CD4-positive, alpha-beta T cell treated with Interleukin-1 beta for 1 hour (primary cell): ENCODE results near the gene RBBP4.

ENCODE experiments used
- DNase-seq, 2 donors: peaks; one replicate each; pipeline ENCODE4 v3.0.0-alpha.2; 2020 to 2022

Gene RBBP4

DNA sequence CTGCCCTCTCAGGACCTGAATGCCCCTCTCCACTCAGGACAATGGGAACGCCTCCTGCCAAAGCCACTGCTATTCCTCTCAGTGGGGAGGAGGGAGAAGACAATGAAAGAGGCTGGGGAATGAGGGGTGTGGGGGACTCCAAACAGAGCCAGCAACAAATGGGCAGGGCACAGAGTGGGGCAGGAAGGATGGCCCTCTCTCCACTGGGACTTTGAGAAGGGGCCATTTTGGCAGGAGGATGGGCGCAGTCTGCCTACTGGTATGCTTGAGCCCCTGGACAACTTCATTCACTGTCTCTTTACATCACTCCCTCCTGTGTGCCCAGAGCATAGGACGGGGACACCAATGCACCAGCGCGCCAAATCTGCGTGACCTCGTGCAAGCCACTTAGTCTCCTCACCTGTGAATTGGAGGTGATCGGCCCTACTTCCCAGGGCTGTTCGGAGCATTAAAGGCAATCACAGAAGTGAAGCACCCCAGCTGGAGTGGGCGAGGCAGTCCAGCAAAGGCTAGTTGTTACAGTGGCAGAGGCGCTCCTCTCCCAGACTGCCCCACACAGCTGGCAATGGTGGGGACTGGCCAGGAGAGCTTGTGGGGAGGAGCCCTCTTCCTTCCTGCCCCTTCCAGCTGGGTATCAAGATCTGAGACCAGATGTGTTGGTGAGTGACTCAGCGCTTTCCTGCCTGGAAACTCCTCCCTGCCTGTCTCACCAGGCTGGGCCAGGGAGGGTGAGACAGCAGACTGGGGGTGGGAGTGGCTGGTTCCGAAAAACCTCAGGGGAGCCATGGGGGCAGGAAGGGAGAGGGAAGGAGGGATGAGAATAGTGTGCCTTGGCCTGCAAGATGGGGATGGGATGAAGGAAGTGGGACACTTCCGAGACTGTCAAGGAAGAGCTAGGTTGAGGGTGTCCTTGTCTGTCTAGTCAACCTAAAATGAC, 73.9 kb downstream of the RBBP4 start:
- peak in 1 of 2 donors; percentile 33 for DNase-seq

DNA sequence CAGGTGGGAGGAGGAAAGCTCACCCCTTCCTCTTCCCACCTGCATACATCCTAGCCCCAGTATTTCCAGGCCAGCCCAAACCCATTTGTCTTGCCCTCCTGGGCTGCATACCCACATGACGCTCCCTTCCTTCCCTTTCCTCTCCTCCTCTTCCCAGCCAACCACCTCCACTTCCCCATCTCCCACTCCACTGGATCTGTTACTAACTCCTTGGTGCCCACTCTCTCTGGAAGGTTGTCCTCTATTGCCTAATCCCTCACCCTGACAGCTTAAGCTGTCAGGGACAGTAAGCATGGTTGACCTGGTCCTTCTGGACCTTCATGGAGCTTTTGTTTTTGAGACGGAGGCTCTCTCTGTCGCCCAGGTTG, 74.6 kb downstream of the RBBP4 start:
- DNase-seq, result no peak

DNA sequence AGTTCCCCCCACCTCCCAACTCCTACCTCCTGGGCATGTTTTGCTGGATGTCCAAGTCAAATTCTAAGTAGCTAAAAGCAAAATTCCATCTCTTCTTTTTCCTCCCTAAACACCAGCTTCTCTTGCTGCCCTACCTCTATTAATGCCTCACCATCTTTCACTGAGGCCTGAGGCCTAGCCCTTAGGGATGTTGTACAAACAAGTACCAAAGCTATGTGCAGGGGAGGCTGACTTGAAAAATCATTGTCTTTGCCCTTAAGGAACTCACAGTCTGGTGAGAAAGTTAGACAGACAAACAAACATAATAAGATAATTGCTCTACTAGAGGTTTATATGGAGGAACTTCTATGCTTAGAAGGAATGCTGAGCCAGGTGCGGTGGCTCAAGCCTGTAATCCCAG, 76.9 kb downstream of the RBBP4 start:
- no peak for DNase-seq

DNA sequence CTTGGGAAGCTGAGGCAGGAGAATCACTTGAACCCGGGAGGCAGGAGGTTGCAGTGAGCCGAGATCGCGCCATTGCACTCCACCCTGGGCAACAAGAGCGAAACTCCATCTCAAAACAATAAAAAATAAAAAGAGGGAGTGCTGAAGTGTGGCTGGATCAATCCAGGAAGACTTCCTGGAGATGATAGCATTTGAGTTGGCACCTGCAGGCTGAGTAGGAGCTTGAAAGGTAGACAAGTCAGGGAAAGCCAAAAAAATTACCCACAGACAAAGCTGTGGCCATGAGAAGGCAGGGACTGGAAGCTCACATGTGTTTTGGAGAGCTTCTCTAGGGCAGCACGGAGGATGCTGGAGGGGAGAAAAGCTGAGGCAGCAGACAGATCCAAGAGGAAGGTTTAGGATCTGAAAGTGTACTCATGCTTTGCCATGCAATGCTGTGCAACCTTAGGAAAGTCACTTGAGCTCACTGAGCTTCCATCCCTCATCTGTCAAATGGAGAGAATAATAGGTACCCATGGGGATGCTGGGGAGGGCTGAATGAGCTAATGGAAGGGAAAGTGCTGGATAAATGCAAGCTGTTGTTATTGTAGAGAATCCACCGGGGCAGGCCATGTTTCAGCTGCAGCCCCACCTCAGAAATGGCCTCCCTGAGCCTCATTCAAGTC, 77.5 kb downstream of the RBBP4 start:
- DNase-seq, result no peak

DNA sequence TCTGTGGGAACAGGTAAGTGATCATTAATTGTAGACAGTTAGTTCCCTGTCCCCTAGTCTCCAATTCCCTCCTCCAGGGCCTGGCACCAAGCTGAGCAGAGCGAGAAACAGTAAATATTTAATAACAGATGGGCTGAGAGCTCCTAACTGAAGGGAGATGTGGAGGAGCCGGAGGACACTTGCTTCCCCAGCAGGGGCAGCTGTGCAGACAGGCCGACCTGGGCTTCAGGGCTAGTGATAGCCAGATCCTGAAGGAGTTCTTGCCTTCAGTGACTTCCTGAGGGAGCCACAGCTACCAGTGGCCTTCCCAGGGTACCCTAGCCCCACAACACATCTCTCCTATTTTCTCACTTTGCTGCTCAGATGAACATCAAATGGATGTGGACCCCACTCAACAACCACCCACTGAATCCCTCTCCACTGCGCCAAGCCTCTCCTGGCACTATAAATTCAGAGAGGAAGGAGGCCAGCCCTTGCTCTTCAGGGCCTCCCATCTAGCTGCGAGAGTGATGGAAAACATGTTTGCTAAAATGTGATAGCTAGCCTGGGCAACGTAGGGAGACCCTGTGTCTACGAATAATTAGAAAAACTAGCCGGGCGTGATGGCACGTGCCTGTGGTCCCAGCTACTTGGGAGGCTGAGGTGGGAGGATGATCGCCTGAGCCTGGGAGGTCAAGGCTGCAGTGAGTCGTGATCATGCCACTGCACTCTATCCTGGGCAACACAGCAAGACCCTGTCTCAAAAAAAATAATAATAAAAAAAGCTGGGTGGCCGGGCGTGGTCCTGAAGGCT, 78.4 kb downstream of the RBBP4 start:
- DNase-seq, result no peak

DNA sequence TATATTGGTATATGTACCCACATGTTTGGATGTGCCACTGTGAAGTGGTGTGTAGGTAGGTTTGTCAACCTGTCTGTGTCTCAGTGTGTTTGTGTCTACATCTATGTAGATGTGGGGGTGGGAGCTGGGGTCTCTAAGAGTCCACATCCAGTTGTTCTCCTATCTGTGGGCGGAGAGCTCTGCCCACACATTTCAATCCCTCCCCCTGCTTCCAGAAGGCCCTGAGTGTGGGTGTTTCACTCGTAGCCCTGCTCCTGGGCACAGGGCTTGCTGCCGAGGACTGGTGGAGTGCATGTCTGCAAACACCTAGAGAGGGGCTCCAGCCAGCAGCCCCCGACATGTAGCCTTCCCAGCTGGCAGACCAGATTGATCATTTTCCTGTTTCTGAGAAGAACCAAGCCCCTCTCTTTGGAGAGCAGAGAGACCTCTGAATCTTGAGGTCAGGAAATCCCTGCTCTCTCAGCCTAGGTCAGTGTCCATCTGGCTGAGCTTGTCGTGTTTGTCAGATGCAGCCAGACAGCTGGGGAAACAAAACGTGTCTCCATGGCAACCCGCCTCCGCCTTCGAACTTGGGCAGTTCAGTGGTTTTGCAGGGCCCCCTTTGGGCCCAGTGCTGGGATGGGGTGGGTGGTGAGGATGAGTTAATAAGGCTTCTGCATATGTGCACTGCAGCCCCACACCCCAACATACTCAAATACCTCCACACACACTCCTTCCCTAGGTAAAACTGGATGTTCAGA, 82.7 kb downstream of the RBBP4 start:
- no peak for DNase-seq
